Activated naive CD4-positive, alpha-beta T cell treated with anti-CD3 and anti-CD28 coated beads, Interleukin-2, amount 50 U/mL, for 16 hours (primary cell): ENCODE data around the gene PXN.
"Not testable (repeated sequence)": the region's sequence is repeated elsewhere in the genome, so short reads cannot be mapped to it uniquely, and the experiment has no call there.

Experiments used
- DNase-seq: peaks from one replicate; pipeline ENCODE4 v3.0.0-alpha.2; 2020

The PXN gene

DNA sequence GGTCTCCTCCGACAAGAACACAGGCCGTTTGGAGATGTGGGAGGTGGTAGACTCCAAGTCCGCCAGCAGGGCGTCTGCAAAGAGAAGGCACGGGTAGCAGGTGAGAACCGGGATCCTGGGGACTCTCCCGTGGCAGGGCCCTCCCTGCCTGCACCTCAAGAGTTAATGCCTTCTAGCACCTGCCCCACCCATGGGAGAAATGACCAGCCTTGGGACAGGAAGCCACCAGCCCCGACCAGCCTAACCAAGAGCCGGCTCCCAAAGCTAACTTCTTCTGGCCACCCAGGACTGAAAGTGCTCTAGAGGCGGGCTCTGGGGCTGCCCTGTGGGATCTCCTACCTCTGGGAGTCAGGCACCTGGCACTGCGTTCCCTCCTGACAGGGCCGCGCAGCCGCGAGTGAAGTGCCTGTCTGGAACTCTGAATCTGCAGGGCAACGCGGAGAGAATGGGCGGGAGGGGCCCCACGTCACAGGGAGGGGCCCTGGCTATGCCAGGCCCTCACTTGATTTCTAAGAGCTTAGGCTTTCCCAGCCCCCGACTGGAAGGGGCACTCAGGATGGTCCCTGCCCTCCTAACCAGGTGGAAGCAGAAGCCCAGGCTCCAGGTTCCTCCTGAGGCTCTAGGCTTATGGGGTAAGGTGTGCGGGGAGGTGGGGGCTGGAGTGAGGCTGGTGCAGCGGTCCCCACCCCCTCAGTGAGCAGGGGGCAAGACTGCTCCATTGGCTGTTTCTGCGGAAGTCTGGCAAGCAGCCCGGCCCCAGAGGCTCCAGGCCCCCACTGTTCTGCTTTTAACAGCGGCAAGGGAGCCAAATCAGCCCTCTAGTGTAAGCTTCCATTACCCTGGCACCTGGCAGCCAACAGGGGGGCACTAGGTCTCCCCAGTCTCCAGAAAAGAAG lies 41.0 kb downstream of the PXN start:
- no peak for DNase-seq

DNA sequence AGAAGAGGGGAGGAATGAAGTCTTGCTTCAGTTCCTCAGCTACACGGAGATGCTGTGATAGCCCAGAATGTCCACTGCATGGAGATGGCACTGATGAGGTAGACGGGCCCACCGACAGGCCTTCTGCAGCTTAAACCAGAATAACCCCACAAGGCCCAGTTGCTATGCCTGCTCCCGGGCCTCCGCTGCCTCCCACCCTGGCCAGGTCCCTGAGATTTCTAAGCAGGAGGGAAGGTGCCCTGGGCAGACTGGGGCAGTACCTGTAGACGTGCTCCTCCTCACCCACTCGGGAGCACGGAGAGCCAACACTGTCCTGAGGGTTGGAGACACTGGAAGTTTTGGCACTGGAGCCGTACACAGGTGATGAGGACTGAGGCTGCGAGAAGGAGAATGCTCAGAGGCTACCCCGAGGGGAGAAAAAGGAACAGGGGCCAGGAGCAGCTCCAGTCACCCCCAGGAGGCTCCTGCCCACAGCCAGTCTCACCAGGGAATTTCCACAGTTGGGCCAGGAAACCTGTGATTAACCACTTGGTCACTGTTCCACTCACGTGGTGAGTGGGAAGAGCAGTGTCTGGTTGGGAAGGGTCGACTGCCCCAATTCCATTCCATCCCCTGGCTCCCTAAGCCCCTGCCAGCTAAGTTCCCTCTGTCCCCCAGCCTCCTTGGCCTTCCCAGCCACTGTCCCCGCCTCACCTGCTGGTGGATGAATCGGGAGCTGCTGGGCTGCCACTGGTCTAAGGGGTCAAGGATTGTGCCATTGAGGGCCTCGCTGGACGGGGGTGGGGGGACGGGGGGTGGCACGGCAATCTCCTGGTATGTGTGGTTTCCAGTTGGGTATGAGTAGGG lies 41.8 kb downstream of the PXN start:
- DNase-seq, result no peak

DNA sequence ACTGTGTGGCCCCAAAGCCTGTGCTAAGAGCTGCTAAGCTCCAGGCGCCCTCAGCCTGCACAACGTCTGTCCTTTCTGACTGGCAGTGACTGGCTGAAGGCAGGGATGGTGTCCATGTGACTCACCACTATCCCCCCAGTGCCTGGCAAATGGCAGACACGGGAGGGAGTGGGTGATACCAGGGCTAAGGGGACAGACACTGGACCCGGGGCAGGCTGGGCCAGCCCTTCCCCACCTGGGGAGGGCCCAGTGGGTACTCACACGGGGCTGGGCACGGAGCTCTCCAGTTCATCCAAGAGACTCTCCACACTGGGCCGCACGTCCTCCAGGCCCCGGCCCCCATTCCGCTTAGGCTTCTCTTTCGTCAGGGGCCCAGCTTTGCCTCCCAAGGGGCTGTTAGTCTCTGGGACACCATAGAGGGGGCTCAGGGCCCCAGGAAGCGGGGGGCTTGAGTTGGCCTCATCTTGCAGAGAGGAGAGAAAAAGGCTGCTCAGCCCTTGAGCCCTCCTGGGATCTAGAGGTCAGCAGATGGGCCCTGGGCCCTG lies 43.2 kb downstream of the PXN start:
- no peak for DNase-seq

GRCh38 chr12:120221576-120221900 lies 44.0 kb downstream of the PXN start:
- no peak for DNase-seq

DNA sequence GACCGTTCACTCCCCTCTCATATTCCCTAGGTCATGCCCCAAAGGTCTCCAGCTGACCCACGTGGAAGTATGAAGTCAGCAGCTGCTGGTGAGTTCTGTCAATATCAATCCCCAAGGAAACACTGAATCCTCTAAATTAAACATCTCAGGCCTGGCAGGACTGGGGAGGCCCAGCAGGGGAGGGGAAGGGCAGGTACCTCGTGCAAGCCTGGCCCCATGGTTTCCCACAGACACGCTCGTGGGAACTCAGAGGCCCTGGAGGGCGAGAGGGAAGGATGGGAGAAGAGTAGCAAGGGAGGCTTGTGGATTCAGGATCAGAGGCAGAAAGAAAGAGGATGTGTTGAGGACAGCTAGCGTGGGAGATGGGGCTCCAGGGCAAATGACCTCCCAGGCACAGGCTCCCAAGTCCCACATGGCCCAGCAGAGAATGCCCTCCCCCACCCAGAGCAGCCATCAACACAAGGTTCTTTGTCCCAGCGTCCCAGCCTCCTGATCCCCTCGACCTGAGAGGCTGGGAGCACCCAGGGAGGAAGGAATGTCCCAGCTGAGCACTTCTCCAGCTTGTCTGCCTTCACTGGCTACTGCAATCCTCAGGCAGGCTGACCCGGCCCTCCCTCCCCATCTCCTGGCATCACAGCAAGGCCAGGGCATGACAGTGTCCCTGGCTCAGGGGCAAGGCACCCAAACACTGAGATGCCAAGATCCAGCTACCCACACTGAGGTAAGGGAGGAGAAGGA lies 44.5 kb downstream of the PXN start:
- DNase-seq, result no peak

- DNase-seq, result no peak
Observed at GRCh38 chr12:120218680-120219606, 46.6 kb downstream of the PXN start.

- no peak for DNase-seq
Observed at GRCh38 chr12:120216742-120217605, 48.6 kb downstream of the PXN start.

GRCh38 chr12:120215766-120216735 lies 49.5 kb downstream of the PXN start:
- no peak for DNase-seq

GRCh38 chr12:120215357-120215735 lies 50.2 kb downstream of the PXN start:
- DNase-seq, result no peak

DNA sequence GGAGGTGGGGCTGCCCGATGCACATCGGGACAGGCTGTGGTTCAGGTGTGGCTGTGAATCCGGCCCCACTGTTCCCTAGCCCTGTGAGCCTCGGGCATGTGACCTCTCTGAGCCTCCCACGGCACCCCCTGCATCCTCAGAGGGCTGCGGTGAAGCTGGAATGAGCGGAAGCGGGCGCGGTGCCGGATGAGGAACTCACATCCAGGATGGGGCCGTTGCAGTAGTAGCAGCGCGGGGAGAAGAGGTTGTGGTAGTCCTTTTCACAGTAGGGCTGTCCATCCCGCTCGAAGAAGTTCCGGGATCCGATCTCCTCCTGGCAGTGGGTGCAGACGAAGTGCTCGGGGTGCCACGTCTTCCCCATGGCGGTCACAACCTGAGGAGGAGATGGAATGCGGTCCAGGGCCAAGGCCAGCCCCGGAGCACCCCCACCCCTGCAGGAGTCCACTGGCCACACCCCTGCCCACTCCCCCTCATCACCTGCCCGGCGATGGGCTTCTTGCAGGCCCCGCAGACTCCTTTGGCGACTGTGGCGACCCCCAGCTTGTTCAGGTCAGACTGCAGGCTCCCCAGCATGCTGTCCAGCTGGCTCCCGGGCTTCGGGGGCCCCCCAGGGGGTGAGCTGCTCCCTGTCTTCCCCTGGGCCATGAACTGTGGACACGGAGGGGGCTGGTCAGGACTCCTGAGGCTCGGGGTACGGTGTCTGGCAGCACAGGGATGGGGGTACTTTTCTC lies 50.7 kb downstream of the PXN start:
- DNase-seq, result no peak

GRCh38 chr12:120213758-120214157 lies 51.8 kb downstream of the PXN start:
- no peak for DNase-seq

- DNase-seq, result not testable (repeated sequence)
Observed at GRCh38 chr12:120213182-120213581, 52.3 kb downstream of the PXN start.

GRCh38 chr12:120212301-120212700 lies 53.2 kb downstream of the PXN start:
- no peak for DNase-seq

GRCh38 chr12:120211904-120212283 lies 53.6 kb downstream of the PXN start:
- no peak for DNase-seq

GRCh38 chr12:120211243-120211903 lies 54.2 kb downstream of the PXN start:
- no peak for DNase-seq

DNA sequence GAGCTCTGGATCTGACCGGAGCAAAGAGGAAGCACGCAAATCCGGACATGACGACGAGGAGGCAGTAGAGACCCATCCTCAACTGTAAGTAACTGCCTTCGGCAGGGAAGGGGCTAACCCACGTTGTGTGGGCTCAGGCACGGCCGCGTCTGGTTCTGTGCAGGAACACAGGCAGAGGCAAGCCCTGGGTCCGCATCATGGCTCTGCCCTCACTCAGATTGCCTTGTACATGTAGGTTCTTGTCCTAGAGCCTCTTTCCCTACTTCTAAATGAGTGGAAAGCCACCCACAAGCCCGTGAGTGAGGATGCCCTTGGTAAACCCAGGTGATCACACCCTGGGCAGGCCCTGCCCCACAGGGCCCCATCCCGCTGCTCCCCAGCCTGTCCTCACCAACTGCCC lies 55.7 kb downstream of the PXN start:
- no peak for DNase-seq

DNA sequence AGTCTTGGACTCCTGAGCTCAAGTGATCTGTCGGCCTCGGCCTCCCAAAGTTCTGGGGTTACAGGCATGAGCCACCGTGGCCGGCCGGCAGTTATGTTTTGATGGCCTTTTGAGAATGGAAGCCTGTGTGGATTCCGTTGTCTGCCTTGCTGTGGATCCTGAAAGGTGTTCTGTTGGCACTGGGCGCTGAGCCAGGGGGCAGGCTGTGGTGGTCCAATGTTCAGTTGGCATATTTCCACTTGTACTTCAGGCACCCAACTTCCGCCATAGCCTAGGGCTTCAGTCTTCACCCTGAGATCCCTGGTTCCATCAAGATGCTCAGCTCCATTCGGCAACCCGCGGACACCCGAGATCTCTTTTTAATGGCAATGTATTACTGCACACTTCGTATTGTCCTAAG lies 58.3 kb downstream of the PXN start:
- no peak for DNase-seq

DNA sequence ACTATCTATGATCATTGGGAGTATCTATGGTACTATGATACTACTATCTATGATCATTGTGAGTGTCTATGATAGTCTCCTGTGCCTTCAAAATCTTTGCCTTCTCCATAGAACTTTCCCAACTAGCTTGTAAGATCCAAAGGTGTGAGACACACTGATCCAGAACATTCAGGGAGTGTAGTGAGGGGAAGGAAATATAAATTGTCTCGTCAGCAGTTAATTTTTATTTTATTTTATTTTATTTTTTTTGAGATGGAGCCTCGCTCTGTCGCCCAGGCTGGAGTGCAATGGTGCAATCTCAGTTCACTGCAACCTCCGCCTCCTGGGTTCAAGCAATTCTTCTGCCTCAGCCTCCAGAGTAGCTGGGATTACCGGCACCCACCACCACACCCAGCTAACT lies 58.7 kb downstream of the PXN start:
- not testable (repeated sequence) for DNase-seq

- no peak for DNase-seq
Observed at GRCh38 chr12:120206228-120206627, 59.3 kb downstream of the PXN start.
